A549 (cell line): ENCODE data around the gene ACSF3. TPM values are rescaled to one million over a fixed set of nuclear protein-coding genes. Genes with fewer than 3 reads are reported as not detected.

Source experiments
- ATAC-seq, 2 experiments: fragments of 200-7000 bp in 1 of 2; fragments of >200 bp in 1 of 2; cut with Nextera tagmentation in 1 of 2; cut with Tn5 transposase in 1 of 2; 3 replicates each; pipeline versions ENCODE4 v1.8.0 to v1.9.1; 2018 to 2020; ENCODE audit warnings: mild to moderate bottlenecking in 1 of 2, moderate library complexity in 1 of 2
- CTCF ChIA-PET: fragments of 300-600 bp; sonication (Branson Sonifier 250); formaldehyde crosslinking; extraction: SDS; loops from one replicate; lab custom pipeline; 2021; ENCODE audit warnings: antibody characterized with exemption, inconsistent platforms; lab: Yijun Ruan, JAX
- POLR2A ChIA-PET: fragments of 350-600 bp; formaldehyde crosslinking; extraction: SDS; loops from one replicate; lab custom pipeline; 2021; ENCODE audit warnings: antibody characterized with exemption, inconsistent platforms; lab: Yijun Ruan, JAX
- DNase-seq, 2 experiments: peaks; one replicate each; pipeline versions ENCODE4 v3.0.0 to v3.0.0-alpha.2; 2011 to 2016; ENCODE audit warnings: low read depth in 1 of 2, low spot score in 1 of 2
- FAIRE-seq: peaks from 2 replicates; lab custom pipeline; 2011; peaks lifted over from hg19 to GRCh38; lab: Jason Lieb, UNC
- H3K27ac ChIP-seq, 2 experiments: fragments of >200 bp; sonication (Bioruptor Twin); formaldehyde crosslinking; 3 replicates each; pipeline ENCODE4 v1.5.1; 2016 to 2017
- H3K4me1 ChIP-seq: fragments of >200 bp; sonication (Bioruptor Twin); formaldehyde crosslinking; 3 replicates; pipeline ENCODE4 v1.6.1; 2016
- H3K4me2 ChIP-seq: fragments of >200 bp; sonication (Bioruptor Twin); formaldehyde crosslinking; 3 replicates; pipeline ENCODE4 v1.6.1; 2016
- H3K4me3 ChIP-seq: fragments of >200 bp; sonication (Bioruptor Twin); formaldehyde crosslinking; 3 replicates; pipeline ENCODE4 v1.5.1; 2016
- H3K9me3 ChIP-seq: fragments of >200 bp; sonication (Bioruptor Twin); formaldehyde crosslinking; 3 replicates; pipeline ENCODE4 v1.6.1; 2016
- BCL3 ChIP-seq: fragments of >200 bp; sonication (Bioruptor Twin); formaldehyde crosslinking; IDR thresholded peaks from 3 replicates; pipeline ENCODE4 v1.6.1; 2016
- BHLHE40 ChIP-seq: IDR thresholded peaks from 2 replicates; pipeline ENCODE4 v1.6.1; 2012; ENCODE audit warnings: low read depth, low read length, inconsistent platforms
- CBX8 ChIP-seq: fragments of 200-600 bp; sonication (generic); IDR thresholded peaks from 2 replicates; pipeline ENCODE4 v1.6.1; 2016
- CEBPB ChIP-seq, 2 experiments: fragments of >200 bp in 1 of 2; sonication (Bioruptor Twin) in 1 of 2; formaldehyde crosslinking in 1 of 2; IDR thresholded peaks; 2 replicates each; pipeline ENCODE4 v1.6.1; 2012 to 2016
- CTCF ChIP-seq: fragments of >200 bp; sonication (Bioruptor Twin); formaldehyde crosslinking; IDR thresholded peaks from 3 replicates; pipeline ENCODE4 v1.5.1; 2016
- EHF ChIP-seq: fragments of 250-450 bp; sonication (Bioruptor Pico); IDR thresholded peaks from 2 replicates; pipeline ENCODE4 v1.5.0; 2020; ENCODE audit warnings: mild to moderate bottlenecking
- EP300 ChIP-seq, 2 experiments: fragments of >200 bp; sonication (Bioruptor Twin); formaldehyde crosslinking; IDR thresholded peaks; 2 replicates in 1 of 2; 3 replicates in 1 of 2; pipeline ENCODE4 v1.6.1; 2016 to 2017
- FOSB ChIP-seq: fragments of 250-450 bp; sonication (Bioruptor Pico); IDR thresholded peaks from 2 replicates; pipeline ENCODE4 v1.5.0; 2020; ENCODE audit warnings: mild to moderate bottlenecking, moderate library complexity
- GATA3 ChIP-seq: IDR thresholded peaks from 2 replicates; pipeline ENCODE4 v1.6.1; 2012; ENCODE audit warnings: borderline replicate concordance
- HDAC2 ChIP-seq: fragments of 200-600 bp; sonication (generic); IDR thresholded peaks from 2 replicates; pipeline ENCODE4 v1.6.1; 2016
- HES2 ChIP-seq: fragments of >200 bp; sonication (Bioruptor Twin); formaldehyde crosslinking; IDR thresholded peaks from 2 replicates; pipeline ENCODE4 v1.6.1; 2016
- HOXB5 ChIP-seq: fragments of 250-450 bp; sonication (Bioruptor Pico); IDR thresholded peaks from 2 replicates; pipeline ENCODE4 v1.5.0; 2020; ENCODE audit warnings: mild to moderate bottlenecking, moderate library complexity
- KDM1A ChIP-seq: fragments of 200-600 bp; sonication (generic); IDR thresholded peaks from 2 replicates; pipeline ENCODE4 v1.6.1; 2016; ENCODE audit warnings: low read depth, mild to moderate bottlenecking
- KDM5A ChIP-seq: fragments of 200-600 bp; sonication (generic); IDR thresholded peaks from 2 replicates; pipeline ENCODE4 v1.6.1; 2016; ENCODE audit warnings: antibody characterized with exemption, mild to moderate bottlenecking
- MAFK ChIP-seq: fragments of 450-650 bp; IDR thresholded peaks from 2 replicates; pipeline ENCODE4 v1.6.1; 2014; ENCODE audit not compliant: partially characterized antibody
- MAX ChIP-seq: IDR thresholded peaks from 2 replicates; pipeline ENCODE4 v1.6.1; 2012
- MAZ ChIP-seq: fragments of 150-350 bp; IDR thresholded peaks from 2 replicates; pipeline ENCODE4 v1.6.1; 2014; ENCODE audit warnings: antibody characterized with exemption, low read depth, low read length, borderline replicate concordance
- POLR2A ChIP-seq: IDR thresholded peaks from 2 replicates; pipeline ENCODE4 v1.6.1; 2012; ENCODE audit warnings: mild to moderate bottlenecking, low read length
- POLR2AphosphoS2 ChIP-seq: conservative IDR thresholded peaks from 2 replicates; pipeline ENCODE4 v1.6.1; 2012; ENCODE audit warnings: low read length, improper control_type of control experiment, inconsistent platforms
- SMC3 ChIP-seq: fragments of >200 bp; sonication (Bioruptor Twin); formaldehyde crosslinking; IDR thresholded peaks from 3 replicates; pipeline ENCODE4 v1.6.1; 2018; ENCODE audit warnings: inconsistent platforms
- TFCP2L1 ChIP-seq: fragments of 250-450 bp; sonication (Bioruptor Pico); IDR thresholded peaks from 2 replicates; pipeline ENCODE4 v1.5.0; 2021; ENCODE audit warnings: mild to moderate bottlenecking
- TP53 ChIP-seq: fragments of 250-450 bp; sonication (Bioruptor Pico); IDR thresholded peaks from 2 replicates; pipeline ENCODE4 v1.5.0; 2021; ENCODE audit warnings: mild to moderate bottlenecking, moderate library complexity
- USF2 ChIP-seq: fragments of 450-650 bp; IDR thresholded peaks from 2 replicates; pipeline ENCODE4 v1.6.1; 2014; ENCODE audit warnings: antibody characterized with exemption
- WGBS: methylation state at CpG from one replicate; pipeline ENCODE4 v1.1.6; 2017; ENCODE audit errors: missing lambda C conversion rate; 5-methylcytosine and 5-hydroxymethylcytosine counted together
- polyA plus RNA-seq, 4 experiments: library from polyadenylated mRNA; depleted of rRNA in 3 of 4; stranded (reverse); fragments of >200 nt; fragmentation: RNase III in 1 of 4; extraction: RNeasy Plus Mini Kit Qiagen cat#74134 plus additional on column Dnase treatment in 1 of 4; gene quantifications; 2 replicates in 3 of 4; 3 replicates in 1 of 4; pipeline ENCODE4 v1.2.3, GENCODE V29; 2011 to 2017

ACSF3 gene
- polyA plus RNA-seq, 2 of the 4 experiments (the other 2 are of a cell fraction) = 9.8 to 13.1 TPM

GRCh38 chr16:89118361-89119165 is 24.9 kb downstream of the ACSF3 start:
- no peak for TF ChIP-seq MAFK
- no peak for TF ChIP-seq POLR2A
- TF ChIP-seq EHF (CRISPR knock-in tag) = no peak
- no peak for TF ChIP-seq FOSB
- no peak for TF ChIP-seq KDM1A
- TF ChIP-seq EP300 (IDR thresholded peaks at IDR 0.05) = no peak
- no peak for TF ChIP-seq KDM5A
- TF ChIP-seq CTCF = no peak
- no peak for TF ChIP-seq TFCP2L1 (CRISPR knock-in tag)
- TF ChIP-seq MAZ = no peak
- no peak for TF ChIP-seq GATA3
- TF ChIP-seq USF2 = no peak
- TF ChIP-seq HDAC2 = no peak
- no peak for TF ChIP-seq HES2
- TF ChIP-seq CBX8 = no peak
- DNase-seq (no peak), FAIRE-seq (no peak), ATAC-seq (no peak)
- no peak overlapping the region for H3K27ac ChIP-seq
- H3K4me3 ChIP-seq = no peak overlapping the region
- no peaks in the 10 kb centered on the region for H3K9me3 ChIP-seq
- POLR2A ChIA-PET = no interaction called here
- CTCF ChIA-PET = interaction anchor here (1.0 kb wide), 1 partner anchor 10 kb away, joined by 4 read pairs; no protein-coding TSS in a partner anchor
- H3K4me1 ChIP-seq = no peaks in the 10 kb centered on the region
- H3K4me2 ChIP-seq = no peak overlapping the region
- WGBS = 87% methylated on average over 19 of the region's 23 CpGs

GRCh38 chr16:89119166-89119621 is 25.5 kb downstream of the ACSF3 start:
- H3K4me1 ChIP-seq = no peaks in the 10 kb centered on the region
- DNase-seq = no peak
- 95% methylated on average over 16 of the region's 24 CpGs for WGBS
- no peak for ATAC-seq
- FAIRE-seq = no peak
- H3K4me3 ChIP-seq = no peak overlapping the region
- no peaks in the 10 kb centered on the region for H3K9me3 ChIP-seq
- H3K4me2 ChIP-seq = no peak overlapping the region
- TF ChIP-seq SMC3 = no peak
- TF ChIP-seq EHF (CRISPR knock-in tag) = no peak
- no peak for TF ChIP-seq KDM1A
- TF ChIP-seq EP300 (IDR thresholded peaks at IDR 0.05) = no peak
- TF ChIP-seq MAX = no peak
- TF ChIP-seq CEBPB (IDR thresholded peaks at IDR 0.05) = no peak
- TF ChIP-seq BHLHE40 = no peak
- TF ChIP-seq TP53 = no peak
- TF ChIP-seq MAFK = no peak
- no peak for TF ChIP-seq MAZ
- TF ChIP-seq POLR2AphosphoS2 = no peak
- ChIA-PET POLR2A (no interaction called here), CTCF (interaction anchor here (1.0 kb wide), 1 partner anchor 11 kb away, joined by 4 read pairs; no protein-coding TSS in a partner anchor)
- H3K27ac ChIP-seq = no peak overlapping the region

GRCh38 chr16:89119661-89120141 is 26.0 kb downstream of the ACSF3 start:
- POLR2A ChIA-PET = no interaction called here
- ATAC-seq = no peak
- Histone ChIP-seq H3K4me1 (no peaks in the 10 kb centered on the region), H3K27ac (no peak overlapping the region), H3K4me3 (no peak overlapping the region), H3K4me2 (no peak overlapping the region), H3K9me3 (no peaks in the 10 kb centered on the region)
- 93% methylated on average over 11 of the region's 31 CpGs for WGBS
- TF ChIP-seq CBX8 (no peak), CTCF (no peak), KDM5A (no peak), FOSB (no peak), HOXB5 (CRISPR knock-in tag) (no peak), BCL3 (no peak)
- no peak for DNase-seq
- CTCF ChIA-PET = no interaction called here
- no peak for FAIRE-seq
